WTC11 (cell line): ENCODE measurements around the gene PKLR. TPM values are rescaled to one million over a fixed set of nuclear protein-coding genes. Genes with fewer than 3 reads are reported as not detected.
A peak's percentile ranks its signal among the peaks of the same experiment; 100 is the strongest.

Source experiments
- ATF1 ChIP-seq: sonication (generic); formaldehyde crosslinking; IDR thresholded peaks from 2 replicates; pipeline ENCODE4 v1.8.1; 2023; ENCODE audit warnings: mild to moderate bottlenecking, moderate library complexity, missing genetic modification reagents
- ATF6 ChIP-seq: sonication (generic); formaldehyde crosslinking; IDR thresholded peaks from 2 replicates; pipeline ENCODE4 v1.8.1; 2023; ENCODE audit warnings: mild to moderate bottlenecking, missing genetic modification reagents
- CREM ChIP-seq: sonication (generic); formaldehyde crosslinking; IDR thresholded peaks from 2 replicates; pipeline ENCODE4 v1.8.1; 2022; ENCODE audit warnings: mild to moderate bottlenecking, missing genetic modification reagents, moderate library complexity
- CTCF ChIP-seq: fragments of 200-600 bp; IDR thresholded peaks from 2 replicates; pipeline ENCODE4 v1.8.0; 2022; ENCODE audit warnings: antibody characterized with exemption
- E2F1 ChIP-seq: sonication (generic); formaldehyde crosslinking; IDR thresholded peaks from 2 replicates; pipeline ENCODE4 v1.8.0; 2022; ENCODE audit warnings: mild to moderate bottlenecking, missing genetic modification reagents
- E2F4 ChIP-seq: sonication (generic); formaldehyde crosslinking; IDR thresholded peaks from 2 replicates; pipeline ENCODE4 v1.8.1; 2022; ENCODE audit warnings: low read depth, mild to moderate bottlenecking, moderate library complexity, missing genetic modification reagents, borderline replicate concordance
- ETV6 ChIP-seq: sonication (generic); formaldehyde crosslinking; IDR thresholded peaks from 2 replicates; pipeline ENCODE4 v1.8.1; 2022; ENCODE audit warnings: mild to moderate bottlenecking, missing genetic modification reagents
- FOXK1 ChIP-seq: sonication (generic); formaldehyde crosslinking; IDR thresholded peaks from 2 replicates; pipeline ENCODE4 v1.8.0; 2022; ENCODE audit warnings: mild to moderate bottlenecking, moderate library complexity, missing genetic modification reagents
- FOXP1 ChIP-seq: sonication (generic); formaldehyde crosslinking; IDR thresholded peaks from 2 replicates; pipeline ENCODE4 v1.8.0; 2022; ENCODE audit warnings: missing genetic modification reagents, mild to moderate bottlenecking, moderate library complexity, borderline replicate concordance
- GABPB1 ChIP-seq: sonication (generic); formaldehyde crosslinking; IDR thresholded peaks from 2 replicates; pipeline ENCODE4 v1.8.1; 2023; ENCODE audit warnings: mild to moderate bottlenecking, missing genetic modification reagents
- KAT7 ChIP-seq: sonication (generic); formaldehyde crosslinking; IDR thresholded peaks from 2 replicates; pipeline ENCODE4 v1.8.1; 2023; ENCODE audit warnings: missing genetic modification reagents, mild to moderate bottlenecking, borderline replicate concordance
- MAX ChIP-seq: sonication (generic); formaldehyde crosslinking; IDR thresholded peaks from 2 replicates; pipeline ENCODE4 v1.8.0; 2022; ENCODE audit warnings: mild to moderate bottlenecking, missing genetic modification reagents
- RORB ChIP-seq: fragments of 250-450 bp; sonication (Bioruptor Pico); IDR thresholded peaks from 2 replicates; pipeline ENCODE4 v1.9.0; 2021; ENCODE audit warnings: mild to moderate bottlenecking
- SOX15 ChIP-seq: fragments of 250-450 bp; sonication (Bioruptor Pico); IDR thresholded peaks from 2 replicates; pipeline ENCODE4 v1.9.0; 2021; ENCODE audit warnings: mild to moderate bottlenecking
- STAT6 ChIP-seq: sonication (generic); formaldehyde crosslinking; conservative IDR thresholded peaks from 2 replicates; pipeline ENCODE4 v1.8.1; 2023; ENCODE audit warnings: mild to moderate bottlenecking, low read depth, missing genetic modification reagents, moderate library complexity
- TCF7 ChIP-seq: sonication (generic); formaldehyde crosslinking; IDR thresholded peaks from 2 replicates; pipeline ENCODE4 v1.8.0; 2022; ENCODE audit warnings: mild to moderate bottlenecking, low read depth, missing genetic modification reagents, moderate library complexity
- USF2 ChIP-seq: sonication (generic); formaldehyde crosslinking; IDR thresholded peaks from 2 replicates; pipeline ENCODE4 v1.8.1; 2023; ENCODE audit warnings: mild to moderate bottlenecking, missing genetic modification reagents, moderate library complexity
- ZBTB21 ChIP-seq: sonication (generic); formaldehyde crosslinking; IDR thresholded peaks from 2 replicates; pipeline ENCODE4 v1.8.1; 2023; ENCODE audit warnings: mild to moderate bottlenecking, missing genetic modification reagents, borderline replicate concordance
- ZNF121 ChIP-seq: sonication (generic); formaldehyde crosslinking; IDR thresholded peaks from 2 replicates; pipeline ENCODE4 v1.8.0; 2023; ENCODE audit warnings: missing genetic modification reagents
- ZNF138 ChIP-seq: sonication (generic); formaldehyde crosslinking; conservative IDR thresholded peaks from 2 replicates; pipeline ENCODE4 v1.8.1; 2022; ENCODE audit warnings: mild to moderate bottlenecking, moderate library complexity, missing genetic modification reagents
- ZNF263 ChIP-seq: sonication (generic); formaldehyde crosslinking; IDR thresholded peaks from 2 replicates; pipeline ENCODE4 v1.8.1; 2022; ENCODE audit warnings: low read depth, mild to moderate bottlenecking, moderate library complexity, missing genetic modification reagents
- ZNF416 ChIP-seq: fragments of 250-450 bp; sonication (Bioruptor Pico); IDR thresholded peaks from 2 replicates; pipeline ENCODE4 v1.9.0; 2021; ENCODE audit warnings: mild to moderate bottlenecking, inconsistent platforms
- ZNF425 ChIP-seq: fragments of 250-450 bp; sonication (Bioruptor Pico); conservative IDR thresholded peaks from 2 replicates; pipeline ENCODE4 v1.9.0; 2021; ENCODE audit warnings: mild to moderate bottlenecking
- ZNF512 ChIP-seq: sonication (generic); formaldehyde crosslinking; IDR thresholded peaks from 2 replicates; pipeline ENCODE4 v1.8.1; 2022; ENCODE audit warnings: missing genetic modification reagents, borderline replicate concordance
- total RNA-seq: library from RNA; stranded (reverse); gene quantifications from 3 replicates; pipeline ENCODE4 v1.2.3, GENCODE V29; 2021

PKLR gene
- total RNA-seq, 1 experiment from 2014 or later: 1.5 TPM

GRCh38 chr1:155261852-155262673 is 39.2 kb downstream of the PKLR start, which contains the start of gene SCAMP3 (continued):
- no peak for TF ChIP-seq ATF6 (CRISPR knock-in tag)
- peak; percentile 98 for TF ChIP-seq ZNF416 (CRISPR knock-in tag)
- no peak for TF ChIP-seq ZNF512 (CRISPR knock-in tag)
- no peak for TF ChIP-seq CTCF
- TF ChIP-seq ZNF425 (CRISPR knock-in tag): peak; percentile 84; the same call in 1 of the 2 replicates
- no peak for TF ChIP-seq SOX15 (CRISPR knock-in tag)
- peak; percentile 64; the same call in 1 of the 2 replicates for TF ChIP-seq FOXP1
- no peak for TF ChIP-seq KAT7 (CRISPR knock-in tag)
- TF ChIP-seq RORB (CRISPR knock-in tag): no peak
- peak; percentile 98 for TF ChIP-seq USF2 (CRISPR knock-in tag)
- peak; percentile 79; the same call in 1 of the 2 replicates for TF ChIP-seq ATF1
- peak; percentile 82; the same call in 1 of the 2 replicates for TF ChIP-seq MAX (CRISPR knock-in tag)
- TF ChIP-seq ZNF138 (CRISPR knock-in tag): no peak
- TF ChIP-seq ZNF121 (CRISPR knock-in tag): no peak
- peak; percentile 68 for TF ChIP-seq FOXK1
- no peak; the same call in 1 of the 2 replicates for TF ChIP-seq ZNF263
- no peak for TF ChIP-seq STAT6
- no peak for TF ChIP-seq E2F4 (CRISPR knock-in tag)
- no peak for TF ChIP-seq TCF7 (CRISPR knock-in tag)
- TF ChIP-seq GABPB1 (CRISPR knock-in tag): peak; percentile 65; the same call in 1 of the 2 replicates
- peak; percentile 63; the same call in 1 of the 2 replicates for TF ChIP-seq CREM
- no peak for TF ChIP-seq ETV6 (CRISPR knock-in tag)
- TF ChIP-seq E2F1 (CRISPR knock-in tag): no peak
- TF ChIP-seq ZBTB21 (CRISPR knock-in tag): no peak
